Neural cell (in vitro differentiated cells): Measurements from ENCODE around the gene RPE65.

Source experiments
- CTCF ChIP-seq: fragments of 450-650 bp; IDR thresholded peaks from 2 replicates; pipeline ENCODE4 v1.5.1; 2014; ENCODE audit warnings: antibody characterized with exemption, mild to moderate bottlenecking, moderate library complexity; ENCODE audit not compliant: poor library complexity, severe bottlenecking
- EP300 ChIP-seq: fragments of 450-650 bp; conservative IDR thresholded peaks from 2 replicates; pipeline ENCODE4 v1.6.1; 2014; ENCODE audit warnings: antibody characterized with exemption, mild to moderate bottlenecking, moderate library complexity; ENCODE audit not compliant: poor library complexity, severe bottlenecking
- EZH2 ChIP-seq: fragments of 200-600, 300-800 bp; shearing (Covaris generic), sonication (generic); IDR thresholded peaks from 2 replicates; pipeline ENCODE4 v1.6.1; 2014; ENCODE audit warnings: antibody characterized with exemption, low read length, borderline replicate concordance, mild to moderate bottlenecking; ENCODE audit not compliant: insufficient read depth, poor library complexity, severe bottlenecking
- MXI1 ChIP-seq: fragments of 450-650 bp; conservative IDR thresholded peaks from 2 replicates; pipeline ENCODE4 v1.6.1; 2014; ENCODE audit warnings: antibody characterized with exemption, mild to moderate bottlenecking; ENCODE audit not compliant: poor library complexity, severe bottlenecking
- POLR2AphosphoS5 ChIP-seq: IDR thresholded peaks from 2 replicates; pipeline ENCODE4 v1.6.1; 2012
- TAF1 ChIP-seq: IDR thresholded peaks from 2 replicates; pipeline ENCODE4 v1.6.1; 2012; ENCODE audit warnings: low read depth

GRCh38 chr1:68473060-68473459 is 23.3 kb upstream of the RPE65 start:
- no peak for TF ChIP-seq CTCF
- TF ChIP-seq POLR2AphosphoS5 = no peak
- no peak for TF ChIP-seq EP300
- TF ChIP-seq TAF1 = no peak
- no peak for TF ChIP-seq MXI1
- TF ChIP-seq EZH2 = no peak
